Nucleus accumbens (tissue), 56 donors: Measurements from ENCODE around the gene ERBB3.
A peak's percentile ranks its signal among the peaks of the same experiment; 100 is the strongest.
"Not testable (repeated sequence)": the region's sequence is repeated elsewhere in the genome, so short reads cannot be mapped to it uniquely, and the experiment has no call there.

Source experiments
- DNase-seq, 56 donors: peaks; one replicate each; lab custom pipeline; 2025; lab: John Stamatoyannopoulos, UW

ERBB3 gene

DNA sequence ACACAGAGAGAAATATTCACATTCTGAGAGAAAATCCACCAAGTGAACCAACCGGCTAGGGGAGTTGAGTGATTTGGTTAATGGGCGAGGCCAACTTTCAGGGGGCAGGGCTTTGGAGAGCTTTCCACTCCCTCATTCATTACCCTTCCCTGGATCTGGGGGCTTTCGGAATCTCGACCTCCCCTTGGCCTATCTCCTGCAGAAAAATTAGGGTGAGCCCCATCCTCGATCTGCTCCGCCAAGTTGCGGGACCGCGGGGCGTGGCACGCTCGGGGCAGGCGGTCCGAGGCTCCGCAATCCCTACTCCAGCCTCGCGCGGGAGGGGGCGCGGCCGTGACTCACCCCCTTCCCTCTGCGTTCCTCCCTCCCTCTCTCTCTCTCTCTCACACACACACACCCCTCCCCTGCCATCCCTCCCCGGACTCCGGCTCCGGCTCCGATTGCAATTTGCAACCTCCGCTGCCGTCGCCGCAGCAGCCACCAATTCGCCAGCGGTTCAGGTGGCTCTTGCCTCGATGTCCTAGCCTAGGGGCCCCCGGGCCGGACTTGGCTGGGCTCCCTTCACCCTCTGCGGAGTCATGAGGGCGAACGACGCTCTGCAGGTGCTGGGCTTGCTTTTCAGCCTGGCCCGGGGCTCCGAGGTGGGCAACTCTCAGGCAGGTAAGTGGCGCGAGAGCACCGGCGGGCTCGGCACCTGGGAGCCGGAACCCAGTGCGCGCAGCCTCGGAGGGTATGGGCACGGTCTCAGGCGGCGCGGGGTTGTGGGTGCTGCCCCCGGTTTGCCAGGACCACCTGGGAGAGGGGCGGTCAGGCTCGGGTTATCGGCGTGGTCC, at the start of gene ERBB3:
Gene ERBB3, plus strand, starts transcription at position 443 of the 833 bp plus-strand sequence. Its CDS starts 136 bp downstream, at position 579.
- peak in 54 of 56 donors; percentile 29 to 86 (median 68) for DNase-seq

- DNase-seq: no peak
Measured at GRCh38 chr12:56031987-56032386, 48.0 kb upstream of the ERBB3 start.

DNA sequence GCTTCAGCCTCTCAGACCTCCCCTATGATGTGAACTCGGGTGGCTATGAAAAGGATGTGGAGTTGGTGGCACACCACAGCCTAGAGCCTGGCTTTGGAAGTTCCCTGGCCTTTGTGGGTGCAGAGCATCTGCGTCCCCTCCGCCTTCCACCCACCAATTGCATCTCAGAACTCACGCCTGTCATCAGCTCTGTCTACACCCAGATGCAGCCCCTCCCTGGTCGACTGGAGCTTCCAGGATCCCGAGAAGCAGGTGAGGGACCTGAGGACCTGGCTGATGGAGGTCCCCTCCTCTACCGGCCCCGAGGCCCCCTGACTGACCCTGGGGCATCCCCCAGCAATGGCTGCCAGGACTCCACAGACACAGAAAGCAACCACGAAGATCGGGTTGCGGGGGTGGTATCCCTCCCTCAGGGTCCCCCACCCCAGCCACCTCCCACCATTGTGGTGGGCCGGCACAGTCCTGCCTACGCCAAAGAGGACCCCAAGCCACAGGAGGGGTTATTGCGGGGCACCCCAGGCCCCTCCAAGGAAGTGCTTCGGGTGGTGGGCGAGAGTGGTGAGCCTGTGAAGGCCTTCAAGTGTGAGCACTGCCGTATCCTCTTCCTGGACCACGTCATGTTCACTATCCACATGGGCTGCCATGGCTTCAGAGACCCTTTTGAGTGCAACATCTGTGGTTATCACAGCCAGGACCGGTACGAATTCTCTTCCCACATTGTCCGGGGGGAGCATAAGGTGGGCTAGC, 45.2 kb upstream of the ERBB3 start:
- no peak for DNase-seq

DNA sequence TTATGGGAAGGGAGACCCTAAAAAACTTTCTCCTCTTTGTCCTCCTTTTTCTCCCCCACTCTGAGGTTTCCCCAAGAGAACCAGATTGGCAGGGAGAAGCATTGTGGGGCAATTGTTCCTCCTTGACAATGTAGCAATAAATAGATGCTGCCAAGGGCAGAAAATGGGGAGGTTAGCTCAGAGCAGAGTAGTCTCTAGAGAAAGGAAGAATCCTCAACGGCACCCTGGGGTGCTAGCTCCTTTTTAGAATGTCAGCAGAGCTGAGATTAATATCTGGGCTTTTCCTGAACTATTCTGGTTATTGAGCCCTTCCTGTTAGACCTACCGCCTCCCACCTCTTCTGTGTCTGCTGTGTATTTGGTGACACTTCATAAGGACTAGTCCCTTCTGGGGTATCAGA, 42.8 kb upstream of the ERBB3 start:
- DNase-seq: no peak

- no peak for DNase-seq
Measured at GRCh38 chr12:56038022-56038655, 41.8 kb upstream of the ERBB3 start.

- DNase-seq: no peak
Measured at GRCh38 chr12:56040151-56040550, 39.8 kb upstream of the ERBB3 start.

DNA sequence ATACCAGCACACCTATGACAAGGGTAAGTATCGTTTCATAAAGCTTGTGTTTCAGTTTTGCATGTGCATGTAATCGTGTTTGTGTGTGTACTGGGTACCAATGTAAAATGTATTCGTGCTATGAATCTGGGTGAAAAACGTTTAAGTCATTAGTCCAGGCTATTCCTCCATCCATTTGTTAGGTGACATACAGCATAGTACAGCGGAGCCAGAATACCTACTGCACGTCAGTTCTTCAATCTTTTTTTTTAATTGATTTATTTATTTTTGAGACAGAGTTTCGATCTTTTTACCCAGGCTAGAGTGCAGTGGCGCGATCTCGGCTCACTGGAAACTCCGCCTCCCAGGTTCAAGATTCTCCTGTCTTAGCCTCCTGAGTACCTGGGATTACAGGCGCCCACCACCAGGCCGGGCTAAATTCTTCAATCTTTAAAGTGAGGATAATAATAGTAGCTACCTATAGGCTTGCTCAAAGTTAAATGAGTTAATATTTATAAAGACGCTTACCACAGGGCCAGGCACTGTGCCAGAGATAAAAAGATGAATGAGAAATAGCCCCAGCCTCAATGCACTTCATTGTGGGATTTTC, 38.9 kb upstream of the ERBB3 start:
- peak in 4 of 56 donors; percentile 16 to 33 (median 28) for DNase-seq

DNA sequence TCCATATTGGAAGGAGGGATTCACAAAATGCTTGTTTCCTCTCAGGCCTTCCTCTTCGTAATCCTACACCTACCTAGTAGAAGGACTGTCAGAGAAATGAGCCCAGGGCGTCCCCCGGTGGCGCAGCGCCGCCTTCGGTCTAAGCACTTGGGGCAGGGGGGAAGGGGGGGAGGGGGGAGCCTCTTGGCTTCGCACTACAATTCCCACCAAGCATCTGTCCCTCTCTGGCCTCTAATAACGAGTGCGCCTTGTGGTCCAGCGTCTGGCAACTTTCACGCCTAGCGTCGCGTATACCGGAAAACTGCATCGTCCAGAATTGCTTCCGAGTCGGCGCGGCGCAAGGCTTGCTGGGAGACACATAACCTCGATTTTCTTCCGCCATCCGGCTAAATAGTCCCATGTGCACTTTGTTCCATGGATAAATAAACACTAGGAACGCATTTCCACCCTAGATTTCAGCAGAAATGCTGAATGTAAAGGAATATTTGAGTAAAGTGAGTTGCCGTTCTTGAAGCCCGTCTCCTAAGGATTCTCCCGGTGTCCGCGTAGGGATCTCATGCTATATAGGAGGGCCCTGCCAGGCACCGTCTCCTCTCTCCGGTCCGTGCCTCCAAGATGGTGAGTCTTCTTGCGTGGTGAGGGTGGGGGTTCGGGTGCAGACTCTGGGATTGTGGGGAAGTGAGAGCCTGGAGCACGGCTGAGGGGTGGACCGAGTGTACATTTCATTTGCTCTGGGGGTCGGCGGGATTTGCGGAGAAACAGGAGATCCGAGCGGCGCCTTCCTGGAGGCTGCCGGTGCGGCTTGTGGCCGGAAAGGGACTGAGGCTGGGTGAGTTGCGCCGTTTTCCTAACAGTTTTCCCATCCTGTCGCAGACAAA, 38.2 kb upstream of the ERBB3 start, which contains the start of gene RPS26:
Gene RPS26, plus strand, starts transcription at position 367 of the 878 bp plus-strand sequence. Its CDS starts 249 bp downstream, at position 616.
- peak; percentile 54 to 98 (median 93) for DNase-seq

DNA sequence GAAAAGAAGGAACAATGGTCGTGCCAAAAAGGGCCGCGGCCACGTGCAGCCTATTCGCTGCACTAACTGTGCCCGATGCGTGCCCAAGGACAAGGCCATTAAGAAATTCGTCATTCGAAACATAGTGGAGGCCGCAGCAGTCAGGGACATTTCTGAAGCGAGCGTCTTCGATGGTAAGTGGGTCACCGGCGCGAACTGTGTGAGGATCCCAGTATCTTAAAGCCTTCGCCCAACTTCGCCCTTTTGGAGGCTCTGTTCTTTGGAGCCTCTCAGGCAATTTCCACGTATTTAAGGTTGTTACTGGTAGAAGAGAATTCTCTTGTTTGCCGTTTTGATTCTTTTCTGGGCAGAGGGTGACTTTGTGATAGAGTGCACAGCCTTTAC, 37.5 kb upstream of the ERBB3 start:
- not testable (repeated sequence) for DNase-seq

DNA sequence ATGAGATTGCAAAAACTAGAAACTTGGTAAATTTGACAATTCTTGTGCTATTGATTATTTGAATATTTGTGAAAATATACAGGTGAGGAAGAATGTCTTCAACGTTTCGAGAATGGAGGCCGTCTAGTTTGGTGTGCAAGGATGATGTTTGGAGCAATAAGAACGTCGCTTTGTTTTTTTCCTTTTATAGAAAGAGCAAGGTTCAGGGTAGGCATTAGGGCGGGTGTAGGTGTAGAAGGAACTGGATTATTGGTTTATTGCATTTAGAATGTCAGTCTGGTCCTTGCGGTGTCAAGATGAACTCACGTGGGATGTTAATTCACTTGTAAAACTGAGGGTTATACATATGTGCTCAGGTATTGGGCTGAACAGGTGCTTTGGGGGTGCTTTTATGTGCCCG, 37.1 kb upstream of the ERBB3 start:
- DNase-seq: no peak

- no peak for DNase-seq
Measured at GRCh38 chr12:56046027-56046780, 33.8 kb upstream of the ERBB3 start.

GRCh38 chr12:56053407-56053893, 26.5 kb upstream of the ERBB3 start:
- DNase-seq: no peak

GRCh38 chr12:56059964-56060363, 20.0 kb upstream of the ERBB3 start:
- DNase-seq: not testable (repeated sequence)

DNA sequence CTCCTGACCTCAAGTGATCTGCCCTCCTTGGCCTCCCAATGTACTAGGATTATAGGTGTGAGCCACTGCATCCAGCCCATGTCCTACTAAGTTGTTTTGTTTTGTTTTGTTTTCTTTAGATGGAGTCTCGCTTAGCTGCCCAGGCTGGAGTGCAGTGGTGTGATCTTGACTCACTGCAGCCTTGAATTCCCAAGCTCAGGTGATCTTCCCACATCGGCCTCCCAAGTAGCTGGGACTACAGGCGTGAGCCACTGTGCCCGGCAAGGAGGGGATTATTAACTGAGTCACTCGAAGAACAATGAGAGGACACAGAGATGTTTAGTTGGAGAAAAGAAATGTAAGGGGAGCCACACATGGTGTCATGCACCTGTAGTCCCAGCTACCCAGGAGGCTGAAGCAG, 18.0 kb upstream of the ERBB3 start:
- no peak for DNase-seq

DNA sequence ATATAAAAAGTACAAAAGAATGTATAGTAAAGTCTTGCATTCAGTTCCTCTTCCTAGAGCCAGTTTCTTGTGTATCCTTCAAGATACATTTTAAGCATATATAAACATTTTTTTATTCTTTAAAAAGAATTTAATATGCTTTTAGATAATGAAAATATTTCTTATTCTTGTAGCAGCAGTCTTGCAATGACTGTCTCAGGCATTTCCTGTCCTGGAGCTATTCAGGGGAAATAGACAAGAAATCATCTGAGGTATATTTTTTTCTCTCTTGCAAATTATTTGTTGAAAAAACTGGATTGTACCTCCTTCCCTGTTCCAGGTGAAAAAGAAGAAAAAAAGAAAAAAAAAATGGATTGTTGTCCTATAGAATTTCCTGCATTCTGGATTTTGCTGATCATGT, 17.0 kb upstream of the ERBB3 start:
- no peak for DNase-seq

- no peak for DNase-seq
Measured at GRCh38 chr12:56071648-56072047, 8.3 kb upstream of the ERBB3 start.

GRCh38 chr12:56074396-56074795, 5.6 kb upstream of the ERBB3 start:
- DNase-seq: no peak

DNA sequence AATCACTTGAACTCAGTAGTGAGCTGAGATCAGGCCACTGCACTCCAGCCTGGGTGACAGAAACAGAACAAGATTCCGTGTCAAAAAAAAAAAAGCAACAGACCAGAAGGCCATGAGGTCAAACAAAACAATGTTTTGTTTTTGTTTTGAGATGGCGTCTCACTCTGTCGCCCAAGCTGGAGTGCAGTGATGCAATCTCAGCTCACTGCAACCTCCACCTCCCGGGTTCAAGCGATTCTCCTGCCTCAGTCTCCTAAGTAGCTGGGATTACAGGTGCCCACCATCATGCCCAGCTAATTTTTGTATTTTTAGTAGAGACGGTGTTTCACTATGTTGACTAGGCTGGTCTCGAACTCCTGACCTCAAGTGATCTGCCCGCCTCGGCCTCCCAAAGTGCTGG, 2.0 kb upstream of the ERBB3 start:
- DNase-seq: not testable (repeated sequence)

- DNase-seq: no peak
Measured at GRCh38 chr12:56078427-56078826, 1.5 kb upstream of the ERBB3 start.
